SK-N-SH (cell line): ENCODE measurements around the gene CCK. TPM values are rescaled to one million over a fixed set of nuclear protein-coding genes. Genes with fewer than 3 reads are reported as not detected.

Source experiments
- CTCF ChIA-PET: fragments of 300-600, 350-600 bp; formaldehyde crosslinking; extraction: SDS; loops from one replicate; lab custom pipeline; 2021; lab: Yijun Ruan, JAX
- POLR2A ChIA-PET: fragments of 350-600 bp; sonication (Branson Sonifier 250); formaldehyde crosslinking; extraction: SDS; loops from one replicate; lab custom pipeline; 2020; ENCODE audit warnings: antibody characterized with exemption, inconsistent platforms; lab: Yijun Ruan, JAX
- DNase-seq: peaks from one replicate; pipeline ENCODE4 v3.0.0; 2012
- H2AFZ ChIP-seq: fragments of 200-600 bp; sonication (generic); 2 replicates; pipeline ENCODE4 v1.8.1; 2016; ENCODE audit warnings: antibody characterized with exemption, mild to moderate bottlenecking, low read depth
- H3F3A ChIP-seq: fragments of 200-600 bp; sonication (generic); replicated peaks from 2 replicates; pipeline ENCODE3; 2016; ENCODE audit warnings: antibody characterized with exemption, mild to moderate bottlenecking; ENCODE audit not compliant: insufficient read depth
- H3K27ac ChIP-seq, 2 experiments: fragments of 200-500 bp in 1 of 2; fragments of 200-600 bp in 1 of 2; sonication (Bioruptor generic) in 1 of 2; sonication (generic), shearing (Covaris generic) in 1 of 2; 2 replicates each; pipeline versions ENCODE4 v1.5.1 to v1.6.1; 2014 to 2016; ENCODE audit warnings: low read depth in 2 of 2, inconsistent platforms in 1 of 2, low read length in 1 of 2, mild to moderate bottlenecking in 1 of 2, mixed read lengths in 1 of 2
- H3K27me3 ChIP-seq: fragments of 200-600 bp; sonication (generic), shearing (Covaris generic); 2 replicates; pipeline ENCODE4 v1.6.1; 2016; ENCODE audit warnings: mixed run types; ENCODE audit not compliant: insufficient read depth
- H3K36me3 ChIP-seq, 2 experiments: fragments of 200-500 bp in 1 of 2; fragments of 200-600 bp in 1 of 2; sonication (Bioruptor generic) in 1 of 2; sonication (generic) in 1 of 2; replicated peaks in 1 of 2; 2 replicates each; pipeline versions ENCODE3 to v1.5.1; 2014 to 2016; ENCODE audit warnings: low read length in 1 of 2, mild to moderate bottlenecking in 1 of 2; ENCODE audit not compliant: insufficient read depth in 2 of 2, control insufficient read depth in 1 of 2
- H3K4me1 ChIP-seq, 2 experiments: fragments of 200-500 bp in 1 of 2; fragments of 200-600 bp in 1 of 2; sonication (Bioruptor generic) in 1 of 2; sonication (generic), shearing (Covaris generic) in 1 of 2; 2 replicates each; pipeline versions ENCODE4 v1.5.1 to v1.6.1; 2014 to 2016; ENCODE audit warnings: low read depth in 1 of 2, low read length in 1 of 2, mixed run types in 1 of 2; ENCODE audit not compliant: insufficient read depth in 2 of 2, control insufficient read depth in 1 of 2
- H3K4me2 ChIP-seq: fragments of 200-600 bp; sonication (generic), shearing (Covaris generic); 2 replicates; pipeline ENCODE4 v1.6.1; 2017; ENCODE audit warnings: mixed run types
- H3K4me3 ChIP-seq, 2 experiments: fragments of 200-500 bp in 1 of 2; fragments of 200-600 bp in 1 of 2; sonication (Bioruptor generic) in 1 of 2; sonication (generic), shearing (Covaris generic) in 1 of 2; 2 replicates each; pipeline versions ENCODE4 v1.5.1 to v1.8.1; 2014 to 2016; ENCODE audit warnings: low read depth in 2 of 2, inconsistent platforms in 1 of 2, low read length in 1 of 2, mild to moderate bottlenecking in 1 of 2, mixed read lengths in 1 of 2, moderate library complexity in 1 of 2
- H3K79me2 ChIP-seq: fragments of 200-600 bp; sonication (generic); 2 replicates; pipeline ENCODE4 v1.8.1; 2017; ENCODE audit warnings: mild to moderate bottlenecking; ENCODE audit not compliant: insufficient read depth
- H3K9ac ChIP-seq: fragments of 200-600 bp; sonication (generic); 2 replicates; pipeline ENCODE4 v1.6.1; 2017; ENCODE audit warnings: mixed run types
- H3K9me2 ChIP-seq: fragments of 200-600 bp; sonication (generic); 2 replicates; pipeline ENCODE4 v1.6.1; 2017; ENCODE audit warnings: mixed run types
- H3K9me3 ChIP-seq: fragments of 200-600 bp; sonication (generic); 2 replicates; pipeline ENCODE4 v1.6.1; 2017; ENCODE audit warnings: mixed run types, mild to moderate bottlenecking, moderate library complexity
- H4K20me1 ChIP-seq: fragments of 200-600 bp; sonication (generic); 2 replicates; pipeline ENCODE4 v1.6.1; 2017; ENCODE audit warnings: mild to moderate bottlenecking, mixed run types; ENCODE audit not compliant: insufficient read depth
- CHD2 ChIP-seq: fragments of 150-350 bp; IDR thresholded peaks from 2 replicates; pipeline ENCODE4 v1.6.1; 2018; ENCODE audit warnings: low read length; ENCODE audit not compliant: partially characterized antibody
- CTCF ChIP-seq: fragments of 200-600 bp; sonication (generic); IDR thresholded peaks from 2 replicates; pipeline ENCODE4 v1.6.1; 2017; ENCODE audit warnings: antibody characterized with exemption, mild to moderate bottlenecking, moderate library complexity
- ELF1 ChIP-seq: IDR thresholded peaks from 2 replicates; pipeline ENCODE4 v1.4.0; 2012
- EZH2phosphoT487 ChIP-seq: fragments of 200-600 bp; sonication (generic); IDR thresholded peaks from 2 replicates; pipeline ENCODE4 v1.6.1; 2017; ENCODE audit warnings: low read depth, mixed run types, mild to moderate bottlenecking, antibody characterized with exemption, moderate library complexity, borderline replicate concordance
- FOSL2 ChIP-seq: IDR thresholded peaks from 2 replicates; pipeline ENCODE4 v1.4.0; 2012; ENCODE audit warnings: low read depth, mild to moderate bottlenecking, moderate library complexity, borderline replicate concordance
- FOXJ3 ChIP-seq: sonication (generic); formaldehyde crosslinking; IDR thresholded peaks from 2 replicates; pipeline ENCODE4 v1.5.1; 2020; ENCODE audit warnings: mild to moderate bottlenecking, missing genetic modification reagents
- FOXM1 ChIP-seq: IDR thresholded peaks from 2 replicates; pipeline ENCODE4 v1.4.0; 2012; ENCODE audit warnings: low read depth, mild to moderate bottlenecking
- GABPA ChIP-seq: IDR thresholded peaks from 2 replicates; pipeline ENCODE4 v1.4.0; 2012; ENCODE audit warnings: low read depth, mild to moderate bottlenecking
- GATA2 ChIP-seq: sonication (generic); formaldehyde crosslinking; IDR thresholded peaks from 2 replicates; pipeline ENCODE4 v1.5.0; 2020; ENCODE audit warnings: mild to moderate bottlenecking, missing genetic modification reagents
- JUND ChIP-seq: IDR thresholded peaks from 2 replicates; pipeline ENCODE4 v1.4.0; 2012
- MXI1 ChIP-seq: IDR thresholded peaks from 2 replicates; pipeline ENCODE4 v1.6.1; 2012; ENCODE audit warnings: mild to moderate bottlenecking, low read depth, low read length, improper control_type of control experiment
- NFIC ChIP-seq: IDR thresholded peaks from 2 replicates; pipeline ENCODE4 v1.4.0; 2012; ENCODE audit warnings: borderline replicate concordance
- NRF1 ChIP-seq: IDR thresholded peaks from 2 replicates; pipeline ENCODE4 v1.6.1; 2012; ENCODE audit warnings: low read depth, mild to moderate bottlenecking, low read length
- PBX3 ChIP-seq: IDR thresholded peaks from 2 replicates; pipeline ENCODE4; 2012
- POLR2AphosphoS5 ChIP-seq: IDR thresholded peaks from 2 replicates; pipeline ENCODE4 v1.6.1; 2012; ENCODE audit warnings: low read depth, low read length
- RCOR1 ChIP-seq: fragments of 150-350 bp; IDR thresholded peaks from 2 replicates; pipeline ENCODE4 v1.6.1; 2017; ENCODE audit warnings: antibody characterized with exemption, low read length
- RFX5 ChIP-seq: IDR thresholded peaks from 2 replicates; pipeline ENCODE4 v1.6.1; 2012; ENCODE audit warnings: mild to moderate bottlenecking, improper control_type of control experiment, low read length
- RXRA ChIP-seq: IDR thresholded peaks from 2 replicates; pipeline ENCODE4 v1.4.0; 2012; ENCODE audit warnings: low read depth, mild to moderate bottlenecking, borderline replicate concordance
- SIN3A ChIP-seq: IDR thresholded peaks from 2 replicates; pipeline ENCODE4 v1.6.1; 2012; ENCODE audit warnings: low read depth, mild to moderate bottlenecking, low read length, moderate library complexity, borderline replicate concordance
- SMC3 ChIP-seq: IDR thresholded peaks from 2 replicates; pipeline ENCODE4 v1.6.1; 2012; ENCODE audit warnings: low read depth, low read length, improper control_type of control experiment
- TAF1 ChIP-seq: IDR thresholded peaks from 2 replicates; pipeline ENCODE4 v1.6.1; 2012; ENCODE audit warnings: low read depth, mild to moderate bottlenecking, low read length, moderate library complexity, borderline replicate concordance
- TCF12 ChIP-seq: IDR thresholded peaks from 2 replicates; pipeline ENCODE4 v1.4.0; 2012
- TEAD4 ChIP-seq: IDR thresholded peaks from 2 replicates; pipeline ENCODE4 v1.4.0; 2012; ENCODE audit warnings: mild to moderate bottlenecking, borderline replicate concordance; ENCODE audit not compliant: insufficient read depth
- USF1 ChIP-seq: IDR thresholded peaks from 2 replicates; pipeline ENCODE4 v1.4.0; 2012; ENCODE audit warnings: low read depth, borderline replicate concordance
- ZBTB33 ChIP-seq: IDR thresholded peaks from 2 replicates; pipeline ENCODE4 v1.4.0; 2012; ENCODE audit warnings: low read depth, borderline replicate concordance
- WGBS: methylation state at CpG from one replicate; pipeline ENCODE4 v1.1.6; 2017; ENCODE audit warnings: low lambda C conversion rate; 5-methylcytosine and 5-hydroxymethylcytosine counted together
- polyA plus RNA-seq, 3 experiments: library from polyadenylated mRNA; depleted of rRNA; stranded (reverse); fragments of >200 nt; gene quantifications; 2 replicates each; pipeline ENCODE4 v1.2.3, GENCODE V29; 2012

CCK gene
- polyA plus RNA-seq, 1 of the 3 experiments (the other 2 are of a cell fraction) = not detected

GRCh38 chr3:42292009-42292408 lies 26.0 kb upstream of the CCK start:
- no peak for DNase-seq
- no peak for TF ChIP-seq RXRA
- no peak for TF ChIP-seq TAF1
- no peak for TF ChIP-seq SIN3A
- no peak for TF ChIP-seq MXI1
- TF ChIP-seq PBX3 = no peak
- TF ChIP-seq FOXM1 = no peak
- no peak for TF ChIP-seq ELF1
- TF ChIP-seq TCF12 = no peak
- TF ChIP-seq NFIC = no peak
- no peak for TF ChIP-seq FOXJ3 (CRISPR knock-in tag)
- no peak for TF ChIP-seq RCOR1
- TF ChIP-seq POLR2AphosphoS5 = no peak
- TF ChIP-seq GABPA = no peak
- TF ChIP-seq FOSL2 = no peak
- no peak overlapping the region for H3K4me2 ChIP-seq
- ChIA-PET POLR2A (no interaction called here), CTCF (no interaction called here)
- H3K27me3 ChIP-seq = no peaks in the 10 kb centered on the region
- H3K9ac ChIP-seq = no peak overlapping the region
- no peaks in the 10 kb centered on the region for H3K4me1 ChIP-seq
- no peak overlapping the region for H3K27ac ChIP-seq
- H3K4me3 ChIP-seq = no peak overlapping the region
- H3K36me3 ChIP-seq = no peaks in the 10 kb centered on the region
- 14% methylated on average over 1 of the region's 1 CpG for WGBS
- no peaks in the 10 kb centered on the region for H3K9me2 ChIP-seq
- H3K9me3 ChIP-seq = no peaks in the 10 kb centered on the region
- no peak overlapping the region for H2AFZ ChIP-seq
- no peaks in the 10 kb centered on the region for H4K20me1 ChIP-seq
- no peaks in the 10 kb centered on the region for H3F3A ChIP-seq
- no peaks in the 10 kb centered on the region for H3K79me2 ChIP-seq

GRCh38 chr3:42290966-42291714 lies 25.2 kb upstream of the CCK start:
- WGBS = 37% methylated on average over 5 of the region's 5 CpGs
- Histone ChIP-seq H3K4me2 (no peak overlapping the region), H3K79me2 (no peaks in the 10 kb centered on the region), H3K4me1 (no peaks in the 10 kb centered on the region), H3K36me3 (no peaks in the 10 kb centered on the region), H3K27ac (no peak overlapping the region), H3K4me3 (no peak overlapping the region), H4K20me1 (no peaks in the 10 kb centered on the region), H3F3A (no peaks in the 10 kb centered on the region), H3K9ac (no peak overlapping the region), H2AFZ (no peak overlapping the region), H3K9me2 (no peaks in the 10 kb centered on the region), H3K27me3 (no peaks in the 10 kb centered on the region), H3K9me3 (no peaks in the 10 kb centered on the region)
- DNase-seq = no peak
- CTCF ChIA-PET = no interaction called here
- POLR2A ChIA-PET = no interaction called here
- TF ChIP-seq RCOR1 (no peak), NRF1 (no peak), USF1 (no peak), GATA2 (CRISPR knock-in tag) (no peak), CTCF (no peak), FOXM1 (no peak), ZBTB33 (no peak), SMC3 (no peak), CHD2 (no peak), TCF12 (no peak), RFX5 (no peak), EZH2phosphoT487 (no peak), FOSL2 (no peak), JUND (no peak), TEAD4 (no peak)
